ENCODE results near the gene SLC16A13.

SLC16A13 gene

DNA sequence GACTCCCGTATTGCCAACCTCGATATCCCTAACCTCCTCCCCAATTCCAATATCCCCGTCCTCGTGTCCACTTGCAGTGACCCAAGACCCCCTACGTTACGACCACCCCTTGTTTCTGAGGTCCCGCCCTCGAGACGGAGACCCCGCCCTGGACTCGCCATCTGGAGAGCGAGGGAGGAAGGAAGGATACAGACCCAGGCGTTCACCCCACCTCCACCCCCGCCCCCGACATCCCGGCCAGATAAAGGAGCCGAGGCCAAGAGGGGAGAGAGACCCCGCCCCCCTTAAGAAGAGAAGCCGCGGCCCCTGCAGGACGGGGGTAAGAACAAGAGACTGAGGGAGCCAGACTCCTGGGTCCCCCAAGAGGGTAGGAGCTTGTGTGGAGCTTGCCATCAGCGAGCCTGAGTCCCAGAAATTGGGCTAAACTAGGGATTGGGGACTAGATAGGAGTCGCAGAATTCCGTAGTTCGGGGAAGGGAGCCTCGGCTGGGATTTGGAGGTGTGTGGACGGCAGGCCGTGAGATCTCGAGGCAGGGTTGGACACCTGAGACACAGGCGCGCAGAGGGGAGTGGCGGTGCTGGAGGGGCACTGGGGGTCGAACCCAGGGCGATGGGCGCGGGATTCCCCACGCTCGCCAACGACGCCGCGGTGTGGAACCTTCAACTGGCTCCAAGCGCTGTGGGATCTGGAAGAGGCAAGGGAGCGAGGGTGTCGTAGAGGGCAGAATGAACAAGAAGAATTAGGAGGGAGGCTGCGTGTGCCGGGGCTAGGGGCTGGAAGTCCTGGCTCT is 12.8 kb upstream of the SLC16A13 start, which contains the start of gene BCL6B:
BCL6B (plus strand) TSS at position 270 of the 791 bp plus-strand sequence. CDS start 622 bp downstream, outside the sequence.
- Histone ChIP-seq H3K27me3 (ENCODE audit: control insufficient read depth, insufficient read depth, low read length) (peaks cover 32% of the 10 kb centered on the region), H3K27ac (ENCODE audit: low read length) (no peak within 1 kb of the TSS), H3K9me3 (ENCODE audit: control insufficient read depth, low read depth, low read length) (no peaks in the 10 kb centered on the region), H3K4me1 (ENCODE audit: control insufficient read depth, low read depth, low read length) (peaks cover 4% of the 10 kb centered on the region), H3K9ac (ENCODE audit: low read length) (peak within 1 kb of the TSS; percentile 63), H3K4me3 (ENCODE audit: low read length) (peak within 1 kb of the TSS; percentile 72), H3K36me3 (ENCODE audit: control insufficient read depth, low read depth, low read length) (no peaks in the 10 kb centered on the region)

DNA sequence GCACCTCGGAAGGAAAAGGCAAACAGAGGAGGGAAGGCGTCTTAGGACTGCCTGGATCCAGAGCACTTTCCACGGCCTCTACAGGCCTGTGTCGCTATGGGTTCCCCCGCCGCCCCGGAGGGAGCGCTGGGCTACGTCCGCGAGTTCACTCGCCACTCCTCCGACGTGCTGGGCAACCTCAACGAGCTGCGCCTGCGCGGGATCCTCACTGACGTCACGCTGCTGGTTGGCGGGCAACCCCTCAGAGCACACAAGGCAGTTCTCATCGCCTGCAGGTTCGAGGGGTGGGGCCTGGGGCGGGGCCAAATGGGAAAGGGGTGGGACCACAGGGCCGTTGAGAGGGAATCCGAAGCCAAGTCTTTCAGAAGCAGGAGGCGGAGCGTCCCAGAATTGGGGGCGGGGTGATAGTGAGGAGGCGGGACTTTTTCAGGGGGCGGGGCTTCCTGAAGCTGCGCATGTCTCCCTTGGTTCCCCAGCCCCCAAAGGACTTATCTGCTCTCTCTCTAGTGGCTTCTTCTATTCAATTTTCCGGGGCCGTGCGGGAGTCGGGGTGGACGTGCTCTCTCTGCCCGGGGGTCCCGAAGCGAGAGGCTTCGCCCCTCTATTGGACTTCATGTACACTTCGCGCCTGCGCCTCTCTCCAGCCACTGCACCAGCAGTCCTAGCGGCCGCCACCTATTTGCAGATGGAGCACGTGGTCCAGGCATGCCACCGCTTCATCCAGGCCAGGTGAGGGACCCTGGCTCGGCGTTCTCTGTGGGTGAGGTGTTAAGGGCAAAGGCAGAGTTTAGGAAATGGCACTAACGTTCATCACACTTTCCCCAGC is 12.0 kb upstream of the SLC16A13 start:
- Histone ChIP-seq H3K4me3 (ENCODE audit: low read length) (peak overlapping the region; percentile 72), H3K27ac (ENCODE audit: low read length) (no peak overlapping the region)

DNA sequence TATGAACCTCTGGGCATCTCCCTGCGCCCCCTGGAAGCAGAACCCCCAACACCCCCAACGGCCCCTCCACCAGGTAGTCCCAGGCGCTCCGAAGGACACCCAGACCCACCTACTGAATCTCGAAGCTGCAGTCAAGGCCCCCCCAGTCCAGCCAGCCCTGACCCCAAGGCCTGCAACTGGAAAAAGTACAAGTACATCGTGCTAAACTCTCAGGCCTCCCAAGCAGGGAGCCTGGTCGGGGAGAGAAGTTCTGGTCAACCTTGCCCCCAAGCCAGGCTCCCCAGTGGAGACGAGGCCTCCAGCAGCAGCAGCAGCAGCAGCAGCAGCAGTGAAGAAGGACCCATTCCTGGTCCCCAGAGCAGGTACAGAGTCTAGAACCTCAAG is 11.4 kb upstream of the SLC16A13 start:
- Histone ChIP-seq H3K27me3 (ENCODE audit: control insufficient read depth, insufficient read depth, low read length) (peaks cover 32% of the 10 kb centered on the region), H3K27ac (ENCODE audit: low read length) (no peak overlapping the region), H3K9ac (ENCODE audit: low read length) (no peak overlapping the region), H3K9me3 (ENCODE audit: control insufficient read depth, low read depth, low read length) (no peaks in the 10 kb centered on the region), H3K36me3 (ENCODE audit: control insufficient read depth, low read depth, low read length) (no peaks in the 10 kb centered on the region), H3K4me1 (ENCODE audit: control insufficient read depth, low read depth, low read length) (peaks cover 4% of the 10 kb centered on the region), H3K4me3 (ENCODE audit: low read length) (no peak overlapping the region)

More for the DNA sequence above, 12.0 kb upstream of the SLC16A13 start:
- no peaks in the 10 kb centered on the region for H3K36me3 ChIP-seq (ENCODE audit: control insufficient read depth, low read depth, low read length)
- H3K27me3 ChIP-seq (ENCODE audit: control insufficient read depth, insufficient read depth, low read length), result peaks cover 32% of the 10 kb centered on the region
- H3K9me3 ChIP-seq (ENCODE audit: control insufficient read depth, low read depth, low read length), result no peaks in the 10 kb centered on the region
- peaks cover 4% of the 10 kb centered on the region for H3K4me1 ChIP-seq (ENCODE audit: control insufficient read depth, low read depth, low read length)
- H3K9ac ChIP-seq (ENCODE audit: low read length), result peak overlapping the region; percentile 63

- H3K4me1 ChIP-seq (ENCODE audit: control insufficient read depth, low read depth, low read length), result no peaks in the 10 kb centered on the region
- H3K27me3 ChIP-seq (ENCODE audit: control insufficient read depth, insufficient read depth, low read length), result peaks cover 31% of the 10 kb centered on the region
- H3K27ac ChIP-seq (ENCODE audit: low read length), result no peak overlapping the region
- no peak overlapping the region for H3K4me3 ChIP-seq (ENCODE audit: low read length)
- no peak overlapping the region for H3K9ac ChIP-seq (ENCODE audit: low read length)
- no peaks in the 10 kb centered on the region for H3K36me3 ChIP-seq (ENCODE audit: control insufficient read depth, low read depth, low read length)
- no peaks in the 10 kb centered on the region for H3K9me3 ChIP-seq (ENCODE audit: control insufficient read depth, low read depth, low read length)
Observed at GRCh38 chr17:7025245-7025644, 10.6 kb upstream of the SLC16A13 start.

GRCh38 chr17:7026471-7027115 is 9.2 kb upstream of the SLC16A13 start:
- Histone ChIP-seq H3K9ac (ENCODE audit: low read length) (no peak overlapping the region), H3K27ac (ENCODE audit: low read length) (no peak overlapping the region)

DNA sequence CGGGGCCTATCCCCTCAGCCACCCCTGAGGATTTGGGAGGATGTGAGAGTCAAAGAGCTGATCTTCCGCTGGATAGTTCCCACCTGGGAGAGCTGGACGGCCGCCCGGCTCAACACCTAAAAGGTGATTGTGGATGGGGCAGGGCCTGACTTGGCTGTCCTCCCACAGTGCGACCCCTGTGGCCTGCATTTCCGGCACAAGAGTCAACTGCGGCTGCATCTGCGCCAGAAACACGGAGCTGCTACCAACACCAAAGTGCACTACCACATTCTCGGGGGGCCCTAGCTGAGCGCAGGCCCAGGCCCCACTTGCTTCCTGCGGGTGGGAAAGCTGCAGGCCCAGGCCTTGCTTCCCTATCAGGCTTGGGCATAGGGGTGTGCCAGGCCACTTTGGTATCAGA is 8.5 kb upstream of the SLC16A13 start:
- no peaks in the 10 kb centered on the region for H3K36me3 ChIP-seq (ENCODE audit: control insufficient read depth, low read depth, low read length)
- H3K4me1 ChIP-seq (ENCODE audit: control insufficient read depth, low read depth, low read length), result no peaks in the 10 kb centered on the region
- H3K9ac ChIP-seq (ENCODE audit: low read length), result no peak overlapping the region
- no peak overlapping the region for H3K27ac ChIP-seq (ENCODE audit: low read length)
- H3K4me3 ChIP-seq (ENCODE audit: low read length), result no peak overlapping the region
- no peaks in the 10 kb centered on the region for H3K9me3 ChIP-seq (ENCODE audit: control insufficient read depth, low read depth, low read length)
- peaks cover 12% of the 10 kb centered on the region for H3K27me3 ChIP-seq (ENCODE audit: control insufficient read depth, insufficient read depth, low read length)

More at GRCh38 chr17:7026471-7027115, 9.2 kb upstream of the SLC16A13 start:
- Histone ChIP-seq H3K36me3 (ENCODE audit: control insufficient read depth, low read depth, low read length) (no peaks in the 10 kb centered on the region), H3K4me1 (ENCODE audit: control insufficient read depth, low read depth, low read length) (no peaks in the 10 kb centered on the region), H3K9me3 (ENCODE audit: control insufficient read depth, low read depth, low read length) (no peaks in the 10 kb centered on the region), H3K27me3 (ENCODE audit: control insufficient read depth, insufficient read depth, low read length) (peaks cover 18% of the 10 kb centered on the region), H3K4me3 (ENCODE audit: low read length) (no peak overlapping the region)

- no peak overlapping the region for H3K4me3 ChIP-seq (ENCODE audit: low read length)
- no peaks in the 10 kb centered on the region for H3K4me1 ChIP-seq (ENCODE audit: control insufficient read depth, low read depth, low read length)
- H3K9ac ChIP-seq (ENCODE audit: low read length), result no peak overlapping the region
- no peaks in the 10 kb centered on the region for H3K9me3 ChIP-seq (ENCODE audit: control insufficient read depth, low read depth, low read length)
- H3K27me3 ChIP-seq (ENCODE audit: control insufficient read depth, insufficient read depth, low read length), result no peaks in the 10 kb centered on the region
- H3K27ac ChIP-seq (ENCODE audit: low read length), result no peak overlapping the region
- H3K36me3 ChIP-seq (ENCODE audit: control insufficient read depth, low read depth, low read length), result no peaks in the 10 kb centered on the region
Observed at GRCh38 chr17:7029096-7029495, 6.7 kb upstream of the SLC16A13 start.

GRCh38 chr17:7029659-7030058 is 6.2 kb upstream of the SLC16A13 start:
- Histone ChIP-seq H3K9me3 (ENCODE audit: control insufficient read depth, low read depth, low read length) (no peaks in the 10 kb centered on the region), H3K27ac (ENCODE audit: low read length) (no peak overlapping the region), H3K4me1 (ENCODE audit: control insufficient read depth, low read depth, low read length) (no peaks in the 10 kb centered on the region), H3K27me3 (ENCODE audit: control insufficient read depth, insufficient read depth, low read length) (no peaks in the 10 kb centered on the region), H3K36me3 (ENCODE audit: control insufficient read depth, low read depth, low read length) (no peaks in the 10 kb centered on the region), H3K4me3 (ENCODE audit: low read length) (no peak overlapping the region), H3K9ac (ENCODE audit: low read length) (no peak overlapping the region)

DNA sequence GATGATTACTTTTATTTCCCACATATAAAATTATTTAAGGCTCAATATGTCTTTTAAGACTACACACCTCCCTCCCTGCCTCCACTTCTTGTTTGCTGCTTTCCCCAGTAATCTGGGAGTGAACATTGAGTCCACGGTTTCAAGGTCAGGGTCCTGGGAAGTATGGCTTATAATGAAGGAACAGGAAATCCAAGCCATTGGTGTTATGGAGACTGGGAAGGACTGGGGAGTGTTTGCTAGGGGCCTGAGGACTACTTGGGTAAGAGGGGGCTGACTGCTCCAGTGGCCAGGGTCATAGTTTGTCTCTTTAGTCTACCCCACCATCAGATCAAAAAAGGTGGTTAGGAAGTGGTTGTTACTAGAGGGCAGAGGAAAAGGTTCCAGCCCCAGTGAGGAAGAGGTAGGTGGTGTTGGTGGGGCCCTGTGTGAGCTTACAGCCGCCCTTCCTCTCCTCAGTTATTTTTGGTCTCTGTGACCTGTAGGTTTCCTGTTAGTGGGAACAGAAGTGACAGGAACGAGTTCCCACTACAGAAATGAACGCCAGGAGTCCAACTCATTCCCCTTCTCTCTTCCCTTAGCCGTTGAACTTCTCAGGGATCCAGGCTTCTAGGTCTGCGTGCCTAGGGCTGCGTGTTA is 742 bp upstream of the SLC16A13 start:
- H3K9ac ChIP-seq (ENCODE audit: low read length), result peak overlapping the region; percentile 55
- H3K4me1 ChIP-seq (ENCODE audit: control insufficient read depth, low read depth, low read length), result peaks cover 6% of the 10 kb centered on the region
- H3K4me3 ChIP-seq (ENCODE audit: low read length), result peak overlapping the region; percentile 92
- H3K9me3 ChIP-seq (ENCODE audit: control insufficient read depth, low read depth, low read length), result no peaks in the 10 kb centered on the region
- no peak overlapping the region for H3K27ac ChIP-seq (ENCODE audit: low read length)
- H3K27me3 ChIP-seq (ENCODE audit: control insufficient read depth, insufficient read depth, low read length), result no peaks in the 10 kb centered on the region
- no peaks in the 10 kb centered on the region for H3K36me3 ChIP-seq (ENCODE audit: control insufficient read depth, low read depth, low read length)

- Histone ChIP-seq H3K4me3 (ENCODE audit: low read length) (no peak overlapping the region), H3K4me1 (ENCODE audit: control insufficient read depth, low read depth, low read length) (peaks cover 6% of the 10 kb centered on the region), H3K27me3 (ENCODE audit: control insufficient read depth, insufficient read depth, low read length) (peaks cover 21% of the 10 kb centered on the region), H3K27ac (ENCODE audit: low read length) (no peak overlapping the region), H3K9me3 (ENCODE audit: control insufficient read depth, low read depth, low read length) (no peaks in the 10 kb centered on the region), H3K9ac (ENCODE audit: low read length) (no peak overlapping the region), H3K36me3 (ENCODE audit: control insufficient read depth, low read depth, low read length) (no peaks in the 10 kb centered on the region)
Observed at GRCh38 chr17:7038025-7038862, 2.4 kb downstream of the SLC16A13 start.
